ENCODE measurements around the gene MAN1C1. TPM values are rescaled to one million over a fixed set of nuclear protein-coding genes. Genes with fewer than 3 reads are reported as not detected.

MAN1C1 gene
- total RNA-seq, 1 donor from 2014 or later, result 6.8 TPM

- H4K20me1 ChIP-seq (ENCODE audit: low read depth), result no peaks in the 10 kb centered on the region
- peaks cover 6% of the 10 kb centered on the region for H3K27me3 Mint-ChIP-seq (ENCODE audit: insufficient read depth, low read depth)
- no peaks in the 10 kb centered on the region for H3K9me3 Mint-ChIP-seq
- no peak for DNase-seq (ENCODE audit: low spot score)
- no peak overlapping the region for H3K4me3 Mint-ChIP-seq
- no peak for TF ChIP-seq EZH2 (IDR thresholded peaks at IDR 0.05)
- TF ChIP-seq EZH2phosphoT487 (IDR thresholded peaks at IDR 0.05), result no peak
- TF ChIP-seq CTCF (IDR thresholded peaks at IDR 0.05), result no peak
- H3K36me3 ChIP-seq, result no peaks in the 10 kb centered on the region
- H2AFZ ChIP-seq (replicated peaks), result no peak overlapping the region
- no peak overlapping the region for H3K4me2 ChIP-seq
- H3K9ac ChIP-seq, result no peak overlapping the region
- H3K36me3 Mint-ChIP-seq, result no peaks in the 10 kb centered on the region
- no peak overlapping the region for H3K4me3 ChIP-seq
- no peaks in the 10 kb centered on the region for H3K27me3 ChIP-seq
- H3F3A ChIP-seq (ENCODE audit: low read depth), result peaks cover 37% of the 10 kb centered on the region
- peaks cover 53% of the 10 kb centered on the region for H3K4me1 ChIP-seq
- H3K27ac Mint-ChIP-seq, result no peak overlapping the region
- no peaks in the 10 kb centered on the region for H3K9me3 ChIP-seq (ENCODE audit: low read depth)
- H3K4me1 Mint-ChIP-seq, result peaks cover 32% of the 10 kb centered on the region
- H3K79me2 ChIP-seq (ENCODE audit: low read depth), result no peaks in the 10 kb centered on the region
- H3K27ac ChIP-seq, result no peak overlapping the region
Measured at GRCh38 chr1:25723250-25723880, 106.8 kb downstream of the MAN1C1 start.

- Histone ChIP-seq H3K9me3 (ENCODE audit: low read depth) (no peaks in the 10 kb centered on the region), H3K4me1 (peaks cover 53% of the 10 kb centered on the region), H3K27me3 (no peaks in the 10 kb centered on the region), H3K79me2 (ENCODE audit: low read depth) (no peaks in the 10 kb centered on the region), H3K36me3 (no peaks in the 10 kb centered on the region), H2AFZ (replicated peaks) (no peak overlapping the region), H3K4me2 (peak overlapping the region; percentile 33), H3K4me3 (no peak overlapping the region), H3F3A (ENCODE audit: low read depth) (peaks cover 39% of the 10 kb centered on the region), H3K27ac (no peak overlapping the region), H4K20me1 (ENCODE audit: low read depth) (no peaks in the 10 kb centered on the region), H3K9ac (no peak overlapping the region)
- Mint-ChIP-seq H3K27me3 (ENCODE audit: insufficient read depth, low read depth) (peaks cover 8% of the 10 kb centered on the region), H3K27ac (no peak overlapping the region), H3K4me1 (peaks cover 36% of the 10 kb centered on the region), H3K9me3 (no peaks in the 10 kb centered on the region), H3K4me3 (no peak overlapping the region), H3K36me3 (no peaks in the 10 kb centered on the region)
- no peak for DNase-seq (ENCODE audit: low spot score)
- TF ChIP-seq EZH2 (IDR thresholded peaks at IDR 0.05) (no peak), EZH2phosphoT487 (IDR thresholded peaks at IDR 0.05) (no peak), CTCF (IDR thresholded peaks at IDR 0.05) (no peak)
Measured at GRCh38 chr1:25724201-25724600, 107.6 kb downstream of the MAN1C1 start.

GRCh38 chr1:25724966-25725365 is 108.4 kb downstream of the MAN1C1 start:
- no peak overlapping the region for H3K9ac ChIP-seq
- H3K4me1 Mint-ChIP-seq, result peaks cover 41% of the 10 kb centered on the region
- no peak overlapping the region for H3K4me3 ChIP-seq
- H3K27me3 Mint-ChIP-seq (ENCODE audit: insufficient read depth, low read depth), result peaks cover 8% of the 10 kb centered on the region
- H3K4me1 ChIP-seq, result peaks cover 53% of the 10 kb centered on the region
- no peaks in the 10 kb centered on the region for H3K79me2 ChIP-seq (ENCODE audit: low read depth)
- H3K27ac Mint-ChIP-seq, result peak overlapping the region; percentile 61
- H3K4me3 Mint-ChIP-seq, result peak overlapping the region; percentile 39
- H3K27me3 ChIP-seq, result no peaks in the 10 kb centered on the region
- H3K36me3 ChIP-seq, result no peaks in the 10 kb centered on the region
- TF ChIP-seq CTCF (IDR thresholded peaks at IDR 0.05) (no peak), EZH2phosphoT487 (IDR thresholded peaks at IDR 0.05) (peak; percentile 62)
- peaks cover 39% of the 10 kb centered on the region for H3F3A ChIP-seq (ENCODE audit: low read depth)
- no peaks in the 10 kb centered on the region for H4K20me1 ChIP-seq (ENCODE audit: low read depth)
- H3K9me3 Mint-ChIP-seq, result no peaks in the 10 kb centered on the region
- H3K36me3 Mint-ChIP-seq, result no peaks in the 10 kb centered on the region
- H2AFZ ChIP-seq (replicated peaks), result no peak overlapping the region
- no peaks in the 10 kb centered on the region for H3K9me3 ChIP-seq (ENCODE audit: low read depth)
- peak overlapping the region; percentile 46 for H3K27ac ChIP-seq
- H3K4me2 ChIP-seq, result peak overlapping the region; percentile 33
- peak; percentile 83 for DNase-seq (ENCODE audit: low spot score)

Measured in neural progenitor cell (in vitro differentiated cells).